DOHH2 (cell line): Measurements from ENCODE around the gene GRHPR.
"Not testable (repeated sequence)": the region's sequence is repeated elsewhere in the genome, so short reads cannot be mapped to it uniquely, and the experiment has no call there.

ENCODE experiments used
- H3F3A ChIP-seq: fragments of 200-600 bp; sonication (generic), shearing (Covaris generic); 2 replicates; pipeline ENCODE4 v1.6.0; 2016; ENCODE audit warnings: antibody characterized with exemption, mild to moderate bottlenecking; ENCODE audit not compliant: control insufficient read depth, insufficient read depth
- H3K27ac ChIP-seq: fragments of 200-600 bp; sonication (generic); 2 replicates; pipeline ENCODE4 v1.5.1; 2014; ENCODE audit warnings: low read depth, mild to moderate bottlenecking, low read length, moderate library complexity
- H3K27me3 ChIP-seq: fragments of 200-600 bp; sonication (generic); 2 replicates; pipeline ENCODE4 v1.6.1; 2014; ENCODE audit warnings: mild to moderate bottlenecking, low read length, mixed read lengths; ENCODE audit not compliant: control insufficient read depth
- H3K36me3 ChIP-seq: fragments of 200-600 bp; sonication (generic); 2 replicates; pipeline ENCODE4 v1.6.1; 2014; ENCODE audit warnings: mild to moderate bottlenecking, low read length, moderate library complexity, mixed read lengths; ENCODE audit not compliant: control insufficient read depth
- H3K4me1 ChIP-seq: fragments of 200-600 bp; sonication (generic); 2 replicates; pipeline ENCODE4 v1.6.1; 2014; ENCODE audit warnings: mild to moderate bottlenecking, low read length, mixed read lengths; ENCODE audit not compliant: control insufficient read depth
- H3K4me2 ChIP-seq: fragments of 200-600 bp; sonication (generic); 2 replicates; pipeline ENCODE4 v1.6.0; 2014; ENCODE audit warnings: mild to moderate bottlenecking, low read length, moderate library complexity
- H3K4me3 ChIP-seq: fragments of 200-600 bp; sonication (generic); 2 replicates; pipeline ENCODE4 v1.5.1; 2014; ENCODE audit warnings: mild to moderate bottlenecking, low read length, mixed read lengths
- H3K79me2 ChIP-seq: fragments of 200-600 bp; sonication (generic); 2 replicates; pipeline ENCODE4 v1.6.1; 2014; ENCODE audit warnings: mild to moderate bottlenecking, low read length, mixed read lengths; ENCODE audit not compliant: control insufficient read depth
- H3K9me2 ChIP-seq: fragments of 200-600 bp; sonication (generic); replicated peaks from 2 replicates; pipeline ENCODE4 v1.6.1; 2014; ENCODE audit warnings: mild to moderate bottlenecking, low read length, mixed read lengths; ENCODE audit not compliant: control insufficient read depth
- H3K9me3 ChIP-seq: fragments of 200-600 bp; sonication (generic); 2 replicates; pipeline ENCODE4 v1.6.1; 2014; ENCODE audit warnings: antibody characterized with exemption, low read length, mixed read lengths; ENCODE audit not compliant: control insufficient read depth, insufficient read depth
- H4K20me1 ChIP-seq: fragments of 200-600 bp; sonication (generic); 2 replicates; pipeline ENCODE4 v1.6.0; 2014; ENCODE audit warnings: low read depth, mild to moderate bottlenecking, antibody characterized with exemption, low read length, moderate library complexity; ENCODE audit not compliant: control insufficient read depth, insufficient read depth
- EZH2phosphoT487 ChIP-seq: fragments of 200-600 bp; sonication (generic); IDR thresholded peaks from 2 replicates; pipeline ENCODE4 v1.6.1; 2017; ENCODE audit warnings: borderline replicate concordance, mild to moderate bottlenecking, antibody characterized with exemption, low read length, moderate library complexity, mixed read lengths
- TF ChIP-seq, protein P1 (sequence below): fragments of 200-600 bp; sonication (generic); IDR thresholded peaks from one replicate; pipeline ENCODE4 v1.5.1; 2014; ENCODE audit warnings: antibody characterized with exemption, mild to moderate bottlenecking, low read depth, low read length; ENCODE audit not compliant: poor library complexity, severe bottlenecking

Gene GRHPR

DNA sequence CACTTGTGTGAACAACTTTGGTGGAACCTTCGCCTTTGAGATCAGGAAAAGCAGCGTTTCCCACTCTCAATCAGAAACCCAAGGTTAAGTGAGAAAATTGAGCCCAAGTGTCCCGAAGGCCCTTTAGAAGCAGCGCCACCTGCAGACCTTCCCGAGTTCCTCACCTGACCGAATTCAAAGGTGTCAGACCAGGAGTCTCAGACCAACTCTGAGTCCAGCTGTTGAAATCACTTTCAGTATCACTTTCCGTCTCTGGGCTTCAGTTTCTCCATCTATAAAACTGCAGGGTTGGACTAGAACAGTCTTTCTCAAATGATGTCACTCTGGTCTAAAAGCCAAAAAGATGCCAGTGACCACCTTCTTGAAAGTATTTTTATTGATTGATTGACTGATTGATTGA, 31.7 kb upstream of the GRHPR start:
- Histone ChIP-seq H3K79me2 (no peaks in the 10 kb centered on the region), H3F3A (peaks cover 52% of the 10 kb centered on the region), H3K36me3 (peaks cover 22% of the 10 kb centered on the region), H3K9me2 (no peaks in the 10 kb centered on the region), H3K4me3 (peak overlapping the region; percentile 16), H3K27ac (peak overlapping the region; percentile 93), H3K4me1 (peaks cover 98% of the 10 kb centered on the region), H3K9me3 (no peaks in the 10 kb centered on the region), H3K4me2 (peak overlapping the region; percentile 50), H4K20me1 (no peaks in the 10 kb centered on the region), H3K27me3 (no peaks in the 10 kb centered on the region)
- TF ChIP-seq, protein P1, sequence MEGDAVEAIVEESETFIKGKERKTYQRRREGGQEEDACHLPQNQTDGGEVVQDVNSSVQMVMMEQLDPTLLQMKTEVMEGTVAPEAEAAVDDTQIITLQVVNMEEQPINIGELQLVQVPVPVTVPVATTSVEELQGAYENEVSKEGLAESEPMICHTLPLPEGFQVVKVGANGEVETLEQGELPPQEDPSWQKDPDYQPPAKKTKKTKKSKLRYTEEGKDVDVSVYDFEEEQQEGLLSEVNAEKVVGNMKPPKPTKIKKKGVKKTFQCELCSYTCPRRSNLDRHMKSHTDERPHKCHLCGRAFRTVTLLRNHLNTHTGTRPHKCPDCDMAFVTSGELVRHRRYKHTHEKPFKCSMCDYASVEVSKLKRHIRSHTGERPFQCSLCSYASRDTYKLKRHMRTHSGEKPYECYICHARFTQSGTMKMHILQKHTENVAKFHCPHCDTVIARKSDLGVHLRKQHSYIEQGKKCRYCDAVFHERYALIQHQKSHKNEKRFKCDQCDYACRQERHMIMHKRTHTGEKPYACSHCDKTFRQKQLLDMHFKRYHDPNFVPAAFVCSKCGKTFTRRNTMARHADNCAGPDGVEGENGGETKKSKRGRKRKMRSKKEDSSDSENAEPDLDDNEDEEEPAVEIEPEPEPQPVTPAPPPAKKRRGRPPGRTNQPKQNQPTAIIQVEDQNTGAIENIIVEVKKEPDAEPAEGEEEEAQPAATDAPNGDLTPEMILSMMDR, result peak; percentile 82
- TF ChIP-seq EZH2phosphoT487, result no peak

DNA sequence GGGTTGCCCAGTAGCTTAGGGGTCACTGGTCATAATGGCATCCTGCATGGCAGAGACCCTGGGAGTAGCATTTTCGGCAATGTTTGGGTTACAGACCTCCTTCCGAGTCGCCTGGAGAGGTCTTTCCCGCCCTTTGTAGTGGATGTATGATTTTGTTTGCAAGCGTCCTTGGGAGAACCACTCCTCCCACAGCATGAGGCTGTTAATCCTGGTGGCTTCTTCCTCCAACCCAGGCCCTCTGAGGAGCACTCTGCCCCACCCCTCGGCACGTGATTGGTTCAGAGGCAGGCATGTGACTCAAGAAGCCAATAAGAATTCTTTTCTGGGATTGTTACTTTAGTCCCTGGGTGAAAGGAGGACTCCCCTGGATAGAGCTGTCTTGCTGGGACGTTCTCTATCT, 30.2 kb upstream of the GRHPR start:
- Histone ChIP-seq H3K4me2 (no peak overlapping the region), H4K20me1 (no peaks in the 10 kb centered on the region)

DNA sequence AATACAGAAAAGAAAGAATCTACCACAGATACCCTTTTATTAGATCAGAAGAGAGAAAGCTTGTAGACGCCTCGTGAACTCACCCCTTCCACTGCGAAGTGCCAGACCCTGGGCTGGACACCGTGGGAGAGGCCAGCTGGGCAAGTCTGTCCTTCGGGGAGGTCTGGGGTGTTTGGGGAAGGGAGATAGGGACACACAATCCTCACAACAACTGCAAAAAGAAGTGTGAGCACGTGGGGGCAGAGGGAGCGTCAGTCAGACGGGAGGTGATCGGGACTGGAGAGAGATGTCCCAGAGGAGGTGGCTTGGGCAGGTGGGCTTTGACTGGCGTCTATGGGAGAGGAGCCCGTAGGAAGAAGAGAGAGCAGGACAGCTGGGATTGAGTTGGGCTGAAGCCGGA, 27.3 kb upstream of the GRHPR start:
- Histone ChIP-seq H3K27me3 (no peaks in the 10 kb centered on the region), H3K9me3 (no peaks in the 10 kb centered on the region), H3F3A (peaks cover 71% of the 10 kb centered on the region), H3K4me1 (peaks cover 99% of the 10 kb centered on the region), H3K27ac (peak overlapping the region; percentile 93), H3K9me2 (no peaks in the 10 kb centered on the region), H3K79me2 (peaks cover 16% of the 10 kb centered on the region), H3K36me3 (peaks cover 32% of the 10 kb centered on the region), H3K4me2 (peak overlapping the region; percentile 85), H4K20me1 (no peaks in the 10 kb centered on the region), H3K4me3 (peak overlapping the region; percentile 68)
- TF ChIP-seq, protein P1, result no peak
- no peak for TF ChIP-seq EZH2phosphoT487

More for the DNA sequence above, 30.2 kb upstream of the GRHPR start:
- H3K27me3 ChIP-seq, result no peaks in the 10 kb centered on the region
- H3K9me3 ChIP-seq, result no peaks in the 10 kb centered on the region
- peaks cover 22% of the 10 kb centered on the region for H3K36me3 ChIP-seq
- H3K4me3 ChIP-seq, result no peak overlapping the region
- H3K27ac ChIP-seq, result peak overlapping the region; percentile 93
- no peak for TF ChIP-seq EZH2phosphoT487
- TF ChIP-seq, protein P1, result no peak
- H3K9me2 ChIP-seq, result no peaks in the 10 kb centered on the region
- peaks cover 98% of the 10 kb centered on the region for H3K4me1 ChIP-seq
- 0 out of 2 replicates have a peak, but pooled peaks cover 4% of the 10 kb centered on the region for H3K79me2 ChIP-seq
- H3F3A ChIP-seq, result peaks cover 53% of the 10 kb centered on the region

DNA sequence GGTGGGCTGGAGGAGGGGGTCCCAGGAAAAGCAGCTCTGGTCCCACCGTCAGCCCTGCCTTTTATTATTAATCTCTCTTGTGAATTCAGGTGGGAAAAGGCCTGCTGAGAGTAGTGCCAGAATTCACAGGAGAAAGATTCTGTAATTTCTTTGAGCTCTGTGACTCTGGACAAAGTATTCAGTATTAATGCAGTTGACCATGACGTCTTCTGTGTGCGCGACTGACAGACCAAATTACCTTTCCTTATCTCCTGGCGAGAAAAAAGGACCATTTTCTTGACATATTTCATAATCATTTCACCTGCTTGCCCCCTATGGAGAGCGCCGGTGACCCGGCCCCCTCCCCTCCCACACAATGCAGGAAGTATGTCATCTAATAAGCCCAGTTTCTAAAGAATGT, 26.8 kb upstream of the GRHPR start:
- H3K27me3 ChIP-seq, result no peaks in the 10 kb centered on the region
- H3K36me3 ChIP-seq, result peaks cover 32% of the 10 kb centered on the region
- TF ChIP-seq, protein P1, result no peak
- no peak for TF ChIP-seq EZH2phosphoT487
- no peaks in the 10 kb centered on the region for H3K9me3 ChIP-seq
- H3F3A ChIP-seq, result peaks cover 75% of the 10 kb centered on the region
- H3K9me2 ChIP-seq, result no peaks in the 10 kb centered on the region
- H3K79me2 ChIP-seq, result peaks cover 16% of the 10 kb centered on the region
- H4K20me1 ChIP-seq, result no peaks in the 10 kb centered on the region
- peak overlapping the region; percentile 85 for H3K4me2 ChIP-seq
- peak overlapping the region; percentile 68 for H3K4me3 ChIP-seq
- peaks cover 99% of the 10 kb centered on the region for H3K4me1 ChIP-seq
- peak overlapping the region; percentile 93 for H3K27ac ChIP-seq

DNA sequence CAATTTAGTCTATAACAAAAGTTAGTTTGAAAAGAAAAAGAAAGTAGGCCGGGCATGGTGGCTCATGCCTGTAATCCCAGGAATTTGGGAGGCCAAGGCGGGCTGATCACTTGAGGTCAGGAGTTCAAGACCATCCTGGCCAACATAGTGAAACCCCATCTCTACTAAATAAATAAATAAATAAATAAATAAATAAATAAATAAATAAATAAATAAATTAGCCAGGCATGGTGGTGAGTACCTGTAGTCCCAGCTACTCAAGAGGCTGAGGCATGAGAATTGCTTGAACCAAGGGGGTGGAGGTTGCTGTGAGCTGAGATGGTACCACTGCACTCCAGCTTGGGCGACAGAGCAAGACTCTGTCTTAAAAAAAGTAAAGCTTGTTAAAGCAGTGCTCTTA, 24.5 kb upstream of the GRHPR start:
- H3K4me1 ChIP-seq, result peaks cover 100% of the 10 kb centered on the region
- peak overlapping the region; percentile 71 for H3K4me3 ChIP-seq
- H3K9me2 ChIP-seq, H4K20me1 ChIP-seq, H3K9me3 ChIP-seq, H3K27me3 ChIP-seq: not testable (repeated sequence)
- H3F3A ChIP-seq, result peaks cover 71% of the 10 kb centered on the region
- peak overlapping the region; percentile 93 for H3K4me2 ChIP-seq
- peaks cover 24% of the 10 kb centered on the region for H3K36me3 ChIP-seq
- peaks cover 22% of the 10 kb centered on the region for H3K79me2 ChIP-seq
- peak overlapping the region; percentile 93 for H3K27ac ChIP-seq
